ENCODE data around the gene PRSS16. TPM values are rescaled to one million over a fixed set of nuclear protein-coding genes. Genes with fewer than 3 reads are reported as not detected.

The PRSS16 gene
- total RNA-seq, 2 donors from 2014 or later, result 12.5 to 14.1 TPM

DNA sequence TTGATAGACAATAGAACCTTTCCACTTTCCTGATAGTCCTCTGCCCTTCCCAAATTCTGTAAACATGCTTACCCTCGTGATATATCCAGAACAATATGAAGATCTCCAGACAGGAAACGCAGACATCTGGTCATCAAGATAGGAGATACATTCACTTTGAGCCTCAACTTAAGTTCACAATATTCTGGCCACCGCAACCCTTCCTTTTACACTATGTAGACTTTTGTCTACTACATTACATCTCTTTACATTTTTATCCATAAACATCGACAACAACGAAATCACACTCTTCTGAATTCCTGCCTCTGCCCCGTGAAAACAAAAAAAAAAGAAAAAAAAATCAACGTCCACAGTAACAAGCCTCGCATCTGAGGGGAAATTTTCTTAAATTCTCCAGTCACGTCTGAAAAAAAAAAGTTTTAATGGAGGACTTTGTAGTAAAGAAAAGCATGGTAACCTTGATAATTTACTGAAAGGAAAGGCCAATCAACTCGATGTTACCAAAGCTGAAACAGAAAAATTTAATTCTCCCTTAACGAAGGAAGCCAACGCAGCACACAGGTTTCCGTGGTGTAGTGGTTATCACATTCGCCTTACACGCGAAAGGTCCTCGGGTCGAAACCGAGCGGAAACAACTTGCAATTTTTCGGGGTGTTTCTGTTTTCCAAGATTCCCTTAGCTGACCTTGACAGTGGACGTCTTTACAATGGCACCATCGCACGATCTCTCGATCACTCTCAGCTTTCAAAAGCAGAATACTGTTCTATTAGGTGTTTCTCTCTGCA lies 42.8 kb downstream of the PRSS16 start:
- Histone ChIP-seq H3K36me3 (ENCODE audit: control insufficient read depth, insufficient read depth, low read length) (no peaks in the 10 kb centered on the region), H3K4me3 (ENCODE audit: low read length) (peak overlapping the region; percentile 85), H3K27ac (ENCODE audit: low read depth, low read length) (no peak overlapping the region), H3K27me3 (ENCODE audit: control insufficient read depth, insufficient read depth, low read length, poor library complexity, severe bottlenecking) (peaks cover 67% of the 10 kb centered on the region), H3K9ac (ENCODE audit: extremely low read depth, low read length, poor library complexity, severe bottlenecking) (peak overlapping the region; percentile 23), H3K4me1 (ENCODE audit: control insufficient read depth, insufficient read depth, low read length) (peaks cover 3% of the 10 kb centered on the region), H3K9me3 (ENCODE audit: control insufficient read depth, low read length) (peaks cover 12% of the 10 kb centered on the region)
- DNase-seq, result peak; percentile 84
- Mint-ChIP-seq H3K27me3 (ENCODE audit: insufficient read depth) (peaks cover 66% of the 10 kb centered on the region), H3K4me3 (peak overlapping the region; percentile 68), H3K4me1 (peaks cover 29% of the 10 kb centered on the region), H3K36me3 (ENCODE audit: low read depth) (no peaks in the 10 kb centered on the region), H3K9me3 (peaks cover 2% of the 10 kb centered on the region), H3K27ac (no peak overlapping the region)
- WGBS, 2 experiments (ENCODE audit: insufficient coverage in 1 of 2, insufficient read length in 1 of 2), result 9 to 15% methylated on average over 15 to 25 of the region's 25 CpGs
- TF ChIP-seq, protein P1, sequence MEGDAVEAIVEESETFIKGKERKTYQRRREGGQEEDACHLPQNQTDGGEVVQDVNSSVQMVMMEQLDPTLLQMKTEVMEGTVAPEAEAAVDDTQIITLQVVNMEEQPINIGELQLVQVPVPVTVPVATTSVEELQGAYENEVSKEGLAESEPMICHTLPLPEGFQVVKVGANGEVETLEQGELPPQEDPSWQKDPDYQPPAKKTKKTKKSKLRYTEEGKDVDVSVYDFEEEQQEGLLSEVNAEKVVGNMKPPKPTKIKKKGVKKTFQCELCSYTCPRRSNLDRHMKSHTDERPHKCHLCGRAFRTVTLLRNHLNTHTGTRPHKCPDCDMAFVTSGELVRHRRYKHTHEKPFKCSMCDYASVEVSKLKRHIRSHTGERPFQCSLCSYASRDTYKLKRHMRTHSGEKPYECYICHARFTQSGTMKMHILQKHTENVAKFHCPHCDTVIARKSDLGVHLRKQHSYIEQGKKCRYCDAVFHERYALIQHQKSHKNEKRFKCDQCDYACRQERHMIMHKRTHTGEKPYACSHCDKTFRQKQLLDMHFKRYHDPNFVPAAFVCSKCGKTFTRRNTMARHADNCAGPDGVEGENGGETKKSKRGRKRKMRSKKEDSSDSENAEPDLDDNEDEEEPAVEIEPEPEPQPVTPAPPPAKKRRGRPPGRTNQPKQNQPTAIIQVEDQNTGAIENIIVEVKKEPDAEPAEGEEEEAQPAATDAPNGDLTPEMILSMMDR (conservative IDR thresholded peaks at IDR 0.05), result no peak

DNA sequence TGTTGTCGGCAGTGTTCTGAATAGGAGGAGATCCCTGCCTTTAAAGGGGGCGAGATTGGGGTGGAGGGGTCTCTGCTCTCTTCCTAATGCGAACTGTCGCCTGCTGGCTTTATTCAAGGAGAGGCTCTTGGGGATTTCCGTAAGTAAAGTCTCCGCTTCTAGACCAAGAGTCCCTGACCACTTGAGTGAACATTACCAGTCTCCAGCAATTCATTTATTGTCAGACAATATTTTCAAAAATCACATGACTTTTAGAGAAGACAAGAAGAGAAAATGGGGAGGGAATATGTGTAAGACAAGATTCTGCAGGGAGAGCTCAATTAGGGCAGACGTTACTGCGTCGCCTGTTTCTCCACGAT lies 43.3 kb downstream of the PRSS16 start:
- no peak overlapping the region for H3K27ac ChIP-seq (ENCODE audit: low read depth, low read length)
- peaks cover 34% of the 10 kb centered on the region for H3K4me1 Mint-ChIP-seq

DNA sequence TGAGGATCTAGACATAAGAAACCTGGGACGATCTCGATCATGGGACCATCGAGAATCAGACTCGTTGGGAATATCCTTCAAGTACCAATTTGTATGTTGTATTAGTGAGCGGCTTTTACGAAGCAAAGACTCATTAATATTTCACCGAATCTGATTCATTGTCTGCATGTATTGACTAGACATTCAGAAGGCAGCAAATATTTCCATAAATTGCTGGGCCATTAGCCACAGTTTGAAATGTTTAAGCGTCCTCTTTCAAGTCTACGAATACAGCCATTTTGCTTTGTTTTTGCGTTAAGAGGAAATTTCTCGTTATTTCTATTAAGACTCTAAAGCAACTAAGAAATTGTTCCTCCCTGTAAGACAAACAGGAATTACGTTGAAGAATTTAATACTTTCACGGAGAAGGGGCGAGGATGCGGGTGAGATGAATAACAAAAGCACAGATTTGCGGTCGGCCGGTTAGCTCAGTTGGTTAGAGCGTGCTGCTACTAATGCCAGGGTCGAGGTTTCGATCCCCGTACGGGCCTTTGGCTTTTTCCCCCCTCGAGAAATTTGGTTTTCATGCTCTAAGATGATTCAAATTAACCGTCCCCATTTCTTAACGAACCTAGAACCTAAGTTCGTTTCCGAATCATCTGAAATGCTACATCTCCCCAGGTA lies 46.1 kb downstream of the PRSS16 start:
- WGBS, 2 experiments (ENCODE audit: insufficient coverage in 1 of 2, insufficient read length in 1 of 2), result 23 to 52% methylated on average over 12 to 28 of the region's 28 CpGs
- Histone ChIP-seq H3K27me3 (ENCODE audit: control insufficient read depth, insufficient read depth, low read length, poor library complexity, severe bottlenecking) (peaks cover 36% of the 10 kb centered on the region), H3K27ac (ENCODE audit: low read depth, low read length) (no peak overlapping the region), H3K9me3 (ENCODE audit: control insufficient read depth, low read length) (no peaks in the 10 kb centered on the region), H3K9ac (ENCODE audit: extremely low read depth, low read length, poor library complexity, severe bottlenecking) (no peak overlapping the region), H3K4me1 (ENCODE audit: control insufficient read depth, insufficient read depth, low read length) (no peaks in the 10 kb centered on the region), H3K36me3 (ENCODE audit: control insufficient read depth, insufficient read depth, low read length) (no peaks in the 10 kb centered on the region), H3K4me3 (ENCODE audit: low read length) (peak overlapping the region; percentile 75)
- H3K9me3 Mint-ChIP-seq, result no peaks in the 10 kb centered on the region
- H3K27me3 Mint-ChIP-seq (ENCODE audit: insufficient read depth), result peaks cover 46% of the 10 kb centered on the region
- H3K4me1 Mint-ChIP-seq, result peaks cover 33% of the 10 kb centered on the region
- TF ChIP-seq, protein P1 (conservative IDR thresholded peaks at IDR 0.05), result no peak
- H3K27ac Mint-ChIP-seq, result no peak overlapping the region
- peak; percentile 87 for DNase-seq
- H3K4me3 Mint-ChIP-seq, result peak overlapping the region; percentile 70
- H3K36me3 Mint-ChIP-seq (ENCODE audit: low read depth), result no peaks in the 10 kb centered on the region

More for the DNA sequence above, 43.3 kb downstream of the PRSS16 start:
- Histone ChIP-seq H3K4me1 (ENCODE audit: control insufficient read depth, insufficient read depth, low read length) (peaks cover 3% of the 10 kb centered on the region), H3K27me3 (ENCODE audit: control insufficient read depth, insufficient read depth, low read length, poor library complexity, severe bottlenecking) (peaks cover 61% of the 10 kb centered on the region), H3K9me3 (ENCODE audit: control insufficient read depth, low read length) (peaks cover 7% of the 10 kb centered on the region), H3K9ac (ENCODE audit: extremely low read depth, low read length, poor library complexity, severe bottlenecking) (peak overlapping the region; percentile 23), H3K4me3 (ENCODE audit: low read length) (peak overlapping the region; percentile 85), H3K36me3 (ENCODE audit: control insufficient read depth, insufficient read depth, low read length) (no peaks in the 10 kb centered on the region)
- no peak for DNase-seq
- H3K36me3 Mint-ChIP-seq (ENCODE audit: low read depth), result no peaks in the 10 kb centered on the region
- WGBS, 2 experiments (ENCODE audit: insufficient coverage in 1 of 2, insufficient read length in 1 of 2), result 14 to 38% methylated on average over 4 to 10 of the region's 10 CpGs
- peaks cover 2% of the 10 kb centered on the region for H3K9me3 Mint-ChIP-seq
- H3K27me3 Mint-ChIP-seq (ENCODE audit: insufficient read depth), result peaks cover 64% of the 10 kb centered on the region
- peak overlapping the region; percentile 12 for H3K27ac Mint-ChIP-seq
- H3K4me3 Mint-ChIP-seq, result peak overlapping the region; percentile 68
- TF ChIP-seq, protein P1 (conservative IDR thresholded peaks at IDR 0.05), result no peak

Measured in endodermal cell (in vitro differentiated cells).